ENCODE results near the gene TMEM235. TPM values are rescaled to one million over a fixed set of nuclear protein-coding genes. Genes with fewer than 3 reads are reported as not detected.

The TMEM235 gene
- total and polyA plus RNA-seq, 9 of the 15 experiments (the other 6 are each of a cell fraction or from before 2014, with no cell fraction given), result not detected

DNA sequence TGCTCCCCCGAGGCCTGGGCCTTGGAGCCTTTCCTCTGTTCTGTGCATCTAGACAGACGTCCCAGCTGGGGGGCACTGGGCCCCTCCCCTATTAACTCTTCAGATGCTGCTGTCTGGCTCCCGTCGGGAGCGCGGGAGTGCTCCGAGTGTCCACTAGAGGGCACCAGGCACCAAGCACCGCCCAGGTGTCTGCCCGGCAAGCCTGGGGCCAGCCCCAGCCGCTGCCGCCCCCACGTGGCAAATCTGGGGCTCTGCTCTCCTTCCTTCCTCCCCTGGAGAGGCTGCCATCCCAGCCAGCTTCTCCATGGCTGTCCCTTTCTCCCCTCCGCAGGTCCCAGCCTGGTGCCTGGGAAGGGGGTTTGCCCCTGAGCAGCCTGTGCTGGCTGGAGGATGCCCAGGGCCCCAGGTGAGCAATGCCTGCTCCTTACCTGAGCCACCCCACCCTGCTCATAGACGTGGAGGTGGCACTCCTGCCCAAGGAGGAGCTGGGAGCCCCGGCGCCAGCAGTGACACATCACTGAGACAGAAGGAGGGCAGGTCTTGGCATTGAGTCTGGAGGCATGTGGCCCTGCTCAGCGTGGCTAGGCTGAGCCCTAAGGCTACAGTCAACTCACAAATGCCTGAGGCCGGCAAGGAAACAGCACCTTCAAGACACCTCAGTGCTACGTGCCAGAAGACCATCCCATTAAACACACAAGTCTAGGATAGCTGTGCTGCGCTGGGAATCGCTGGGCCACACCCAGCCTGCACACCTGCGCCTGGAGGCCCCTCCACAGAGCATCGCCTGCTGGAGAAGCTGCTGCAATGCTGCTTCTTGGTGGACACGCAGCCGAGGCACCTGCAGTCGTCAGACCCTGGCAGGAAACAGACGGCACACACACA lies 19.7 kb downstream of the TMEM235 start (continued):
- TF ChIP-seq, protein P1, sequence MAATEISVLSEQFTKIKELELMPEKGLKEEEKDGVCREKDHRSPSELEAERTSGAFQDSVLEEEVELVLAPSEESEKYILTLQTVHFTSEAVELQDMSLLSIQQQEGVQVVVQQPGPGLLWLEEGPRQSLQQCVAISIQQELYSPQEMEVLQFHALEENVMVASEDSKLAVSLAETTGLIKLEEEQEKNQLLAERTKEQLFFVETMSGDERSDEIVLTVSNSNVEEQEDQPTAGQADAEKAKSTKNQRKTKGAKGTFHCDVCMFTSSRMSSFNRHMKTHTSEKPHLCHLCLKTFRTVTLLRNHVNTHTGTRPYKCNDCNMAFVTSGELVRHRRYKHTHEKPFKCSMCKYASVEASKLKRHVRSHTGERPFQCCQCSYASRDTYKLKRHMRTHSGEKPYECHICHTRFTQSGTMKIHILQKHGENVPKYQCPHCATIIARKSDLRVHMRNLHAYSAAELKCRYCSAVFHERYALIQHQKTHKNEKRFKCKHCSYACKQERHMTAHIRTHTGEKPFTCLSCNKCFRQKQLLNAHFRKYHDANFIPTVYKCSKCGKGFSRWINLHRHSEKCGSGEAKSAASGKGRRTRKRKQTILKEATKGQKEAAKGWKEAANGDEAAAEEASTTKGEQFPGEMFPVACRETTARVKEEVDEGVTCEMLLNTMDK (IDR thresholded peaks at IDR 0.05; ENCODE audit: borderline replicate concordance, insufficient read depth, low read depth, low read length, poor library complexity, severe bottlenecking), result peak; percentile 85
- TF ChIP-seq SMAD4 (CRISPR knock-in tag; conservative IDR thresholded peaks at IDR 0.05) (peak; percentile 91), NFRKB (IDR thresholded peaks at IDR 0.05; ENCODE audit: low read depth) (no peak), FOXK1 (CRISPR knock-in tag; IDR thresholded peaks at IDR 0.05; ENCODE audit: borderline replicate concordance) (0 out of 2 replicates have a peak, but pooled peaks have one; percentile 50), ZNF764 (CRISPR knock-in tag; IDR thresholded peaks at IDR 0.05; ENCODE audit: low read depth) (0 out of 2 replicates have a peak, but pooled peaks have one; percentile 32), MNT (conservative IDR thresholded peaks at IDR 0.05) (peak in 1 of 2 experiments; percentile 71; a peak in 2 of 4 replicates), RB1 (IDR thresholded peaks at IDR 0.05; ENCODE audit: low read depth) (peak; percentile 96), ZFP36 (IDR thresholded peaks at IDR 0.05; ENCODE audit: low read depth, low read length, partially characterized antibody) (peak; percentile 19), NONO (IDR thresholded peaks at IDR 0.05; ENCODE audit: low read depth in 2 of 2, low read length in 1 of 2) (peak in 1 of 2 experiments; percentile 68; a peak in 1 of 4 replicates), ZHX1 (conservative IDR thresholded peaks at IDR 0.05; ENCODE audit: low read length) (0 out of 2 replicates have a peak, but pooled peaks have one; percentile 51)
